ENCODE measurements around the gene HIPK3.
"Not testable (repeated sequence)": the region's sequence is repeated elsewhere in the genome, so short reads cannot be mapped to it uniquely, and the experiment has no call there.

Gene HIPK3

GRCh38 chr11:33259869-33260268, 2.7 kb downstream of the HIPK3 start:
- DNase-seq, result no peak

GRCh38 chr11:33261350-33261749, 4.2 kb downstream of the HIPK3 start:
- DNase-seq, result not testable (repeated sequence)

- peak; percentile 44 for DNase-seq
Observed at GRCh38 chr11:33262011-33262645, 4.9 kb downstream of the HIPK3 start.

- no peak for DNase-seq
Observed at GRCh38 chr11:33263549-33263948, 6.4 kb downstream of the HIPK3 start.

- DNase-seq, result no peak
Observed at GRCh38 chr11:33264926-33265325, 7.7 kb downstream of the HIPK3 start.

- DNase-seq, result peak; percentile 54
Observed at GRCh38 chr11:33266393-33267215, 9.4 kb downstream of the HIPK3 start.

GRCh38 chr11:33268945-33269540, 11.9 kb downstream of the HIPK3 start:
- peak; percentile 42 for DNase-seq

- DNase-seq, result no peak
Observed at GRCh38 chr11:33269822-33270221, 12.6 kb downstream of the HIPK3 start.

GRCh38 chr11:33271059-33271458, 13.9 kb downstream of the HIPK3 start:
- no peak for DNase-seq

- no peak for DNase-seq
Observed at GRCh38 chr11:33272338-33273107, 15.3 kb downstream of the HIPK3 start.

- DNase-seq, result no peak
Observed at GRCh38 chr11:33273656-33274055, 16.5 kb downstream of the HIPK3 start.

- DNase-seq, result no peak
Observed at GRCh38 chr11:33280411-33280810, 23.2 kb downstream of the HIPK3 start.

GRCh38 chr11:33281758-33282157, 24.6 kb downstream of the HIPK3 start:
- no peak for DNase-seq

- no peak for DNase-seq
Observed at GRCh38 chr11:33284818-33285217, 27.6 kb downstream of the HIPK3 start.

- no peak for DNase-seq
Observed at GRCh38 chr11:33290319-33290718, 33.1 kb downstream of the HIPK3 start.

- no peak for DNase-seq
Observed at GRCh38 chr11:33291004-33291777, 34.0 kb downstream of the HIPK3 start.

- DNase-seq, result no peak
Observed at GRCh38 chr11:33292311-33292710, 35.1 kb downstream of the HIPK3 start.

GRCh38 chr11:33294224-33294623, 37.0 kb downstream of the HIPK3 start:
- no peak for DNase-seq

- no peak for DNase-seq
Observed at GRCh38 chr11:33294797-33295196, 37.6 kb downstream of the HIPK3 start.

- DNase-seq, result no peak
Observed at GRCh38 chr11:33296695-33297094, 39.5 kb downstream of the HIPK3 start.

- DNase-seq, result no peak
Observed at GRCh38 chr11:33303541-33303940, 46.4 kb downstream of the HIPK3 start.

- not testable (repeated sequence) for DNase-seq
Observed at GRCh38 chr11:33306821-33307220, 49.6 kb downstream of the HIPK3 start.

Measured in fibroblast of skin of scalp (primary cell).